HEK293 (cell line): ENCODE measurements around the gene CORO1C.

Source experiments
- CTCF ChIA-PET: fragments of 350-600 bp; formaldehyde crosslinking; extraction: SDS; loops from one replicate; lab custom pipeline; 2021; ENCODE audit warnings: antibody characterized with exemption; lab: Yijun Ruan, JAX
- POLR2A ChIA-PET: fragments of 300-600 bp; formaldehyde crosslinking; extraction: SDS; loops from one replicate; lab custom pipeline; 2020; ENCODE audit warnings: antibody characterized with exemption, inconsistent platforms; lab: Yijun Ruan, JAX
- H3K27ac ChIP-seq: fragments of 200-500 bp; sonication (Bioruptor generic); 2 replicates; pipeline ENCODE4 v1.5.1; 2014; ENCODE audit warnings: low read depth, low read length, control low read depth, inconsistent platforms; ENCODE audit errors: extremely low read depth
- H3K36me3 ChIP-seq, 2 experiments: fragments of 200-500 bp in 1 of 2; sonication (Bioruptor generic) in 1 of 2; 1 replicate in 1 of 2; 2 replicates in 1 of 2; pipeline ENCODE4 v1.5.1; 2014 to 2017; ENCODE audit warnings: inconsistent platforms in 2 of 2, low read length in 2 of 2; ENCODE audit not compliant: control insufficient read depth in 2 of 2, insufficient read depth in 1 of 2
- H3K4me1 ChIP-seq: fragments of 200-500 bp; sonication (Bioruptor generic); 2 replicates; pipeline ENCODE4 v1.5.1; 2014; ENCODE audit warnings: mild to moderate bottlenecking, low read length, inconsistent platforms; ENCODE audit not compliant: control insufficient read depth, insufficient read depth
- H3K4me3 ChIP-seq: 2 replicates; pipeline ENCODE4 v1.5.1; 2011; ENCODE audit warnings: low read depth, mild to moderate bottlenecking, control low read depth, low read length, moderate library complexity
- H3K9me3 ChIP-seq: fragments of 200-500 bp; sonication (Bioruptor generic); 2 replicates; pipeline ENCODE4 v1.5.1; 2014; ENCODE audit warnings: low read depth, low read length, inconsistent platforms; ENCODE audit not compliant: control insufficient read depth, insufficient read depth
- FEZF1 ChIP-seq: fragments of 450-650 bp; formaldehyde crosslinking; IDR thresholded peaks from 2 replicates; pipeline ENCODE4 v1.5.1; 2016; ENCODE audit warnings: missing biosample characterization, missing genetic modification characterization
- HOXA7 ChIP-seq: sonication (generic); formaldehyde crosslinking; IDR thresholded peaks from 2 replicates; pipeline ENCODE4 v1.8.1; 2022; ENCODE audit warnings: missing genetic modification reagents, borderline replicate concordance
- KLF17 ChIP-seq: fragments of 450-650 bp; formaldehyde crosslinking; IDR thresholded peaks from 2 replicates; pipeline ENCODE4 v1.5.1; 2016; ENCODE audit warnings: missing biosample characterization, missing genetic modification characterization
- MYNN ChIP-seq: fragments of 450-650 bp; formaldehyde crosslinking; IDR thresholded peaks from 2 replicates; pipeline ENCODE4 v1.5.1; 2016; ENCODE audit warnings: missing biosample characterization, missing genetic modification characterization, borderline replicate concordance
- MZF1 ChIP-seq: fragments of 450-650 bp; formaldehyde crosslinking; IDR thresholded peaks from 2 replicates; pipeline ENCODE4 v1.5.1; 2017; ENCODE audit warnings: missing biosample characterization, missing genetic modification characterization, borderline replicate concordance
- SP2 ChIP-seq: fragments of 450-650 bp; formaldehyde crosslinking; IDR thresholded peaks from 2 replicates; pipeline ENCODE4 v1.5.1; 2016; ENCODE audit warnings: missing biosample characterization, missing genetic modification characterization
- WT1 ChIP-seq: fragments of 450-650 bp; formaldehyde crosslinking; IDR thresholded peaks from 2 replicates; pipeline ENCODE4 v1.5.1; 2016; ENCODE audit warnings: missing biosample characterization, missing genetic modification characterization
- YY1 ChIP-seq: fragments of 450-650 bp; formaldehyde crosslinking; IDR thresholded peaks from 2 replicates; pipeline ENCODE4 v1.5.1; 2018; ENCODE audit warnings: missing biosample characterization, missing genetic modification characterization
- ZBTB21 ChIP-seq: fragments of 450-650 bp; formaldehyde crosslinking; IDR thresholded peaks from 2 replicates; pipeline ENCODE4 v1.5.1; 2017; ENCODE audit warnings: missing biosample characterization, missing genetic modification characterization
- ZBTB48 ChIP-seq: fragments of 450-650 bp; formaldehyde crosslinking; IDR thresholded peaks from 2 replicates; pipeline ENCODE4 v1.5.1; 2016; ENCODE audit warnings: missing biosample characterization, missing genetic modification characterization
- ZBTB8A ChIP-seq: fragments of 450-650 bp; formaldehyde crosslinking; IDR thresholded peaks from 2 replicates; pipeline ENCODE4 v1.5.1; 2016; ENCODE audit warnings: missing biosample characterization, missing genetic modification characterization
- ZFP37 ChIP-seq: fragments of 450-650 bp; formaldehyde crosslinking; IDR thresholded peaks from 2 replicates; pipeline ENCODE4 v1.5.1; 2016; ENCODE audit warnings: missing biosample characterization, missing genetic modification characterization
- ZNF169 ChIP-seq: fragments of 450-650 bp; formaldehyde crosslinking; IDR thresholded peaks from 2 replicates; pipeline ENCODE4 v1.5.1; 2016; ENCODE audit warnings: missing biosample characterization, missing genetic modification characterization
- ZNF23 ChIP-seq: fragments of 450-650 bp; formaldehyde crosslinking; IDR thresholded peaks from 2 replicates; pipeline ENCODE4 v1.5.1; 2016; ENCODE audit warnings: missing biosample characterization, missing genetic modification characterization, borderline replicate concordance
- ZNF292 ChIP-seq: fragments of 450-650 bp; formaldehyde crosslinking; IDR thresholded peaks from 2 replicates; pipeline ENCODE4 v1.5.1; 2016; ENCODE audit warnings: low read depth, missing biosample characterization, missing genetic modification characterization, borderline replicate concordance
- ZNF324 ChIP-seq: fragments of 450-650 bp; formaldehyde crosslinking; IDR thresholded peaks from 2 replicates; pipeline ENCODE4 v1.5.1; 2016; ENCODE audit warnings: missing biosample characterization, missing genetic modification characterization
- ZNF335 ChIP-seq: fragments of 450-650 bp; formaldehyde crosslinking; conservative IDR thresholded peaks from 2 replicates; pipeline ENCODE4 v1.5.1; 2016; ENCODE audit warnings: missing biosample characterization, missing genetic modification characterization
- ZNF37A ChIP-seq: fragments of 450-650 bp; IDR thresholded peaks from 2 replicates; pipeline ENCODE4 v1.5.1; 2018; ENCODE audit warnings: missing biosample characterization, missing genetic modification characterization
- ZNF561 ChIP-seq: fragments of 450-650 bp; IDR thresholded peaks from 2 replicates; pipeline ENCODE4 v1.5.1; 2018; ENCODE audit warnings: missing biosample characterization, missing genetic modification characterization, borderline replicate concordance
- ZNF624 ChIP-seq: fragments of 450-650 bp; formaldehyde crosslinking; IDR thresholded peaks from 2 replicates; pipeline ENCODE4 v1.5.1; 2017; ENCODE audit warnings: missing biosample characterization, missing genetic modification characterization
- ZNF626 ChIP-seq: fragments of 450-650 bp; sonication (Bioruptor Pico); formaldehyde crosslinking; IDR thresholded peaks from 2 replicates; pipeline ENCODE4 v1.5.1; 2018; ENCODE audit warnings: missing biosample characterization, missing genetic modification characterization, inconsistent platforms
- ZNF629 ChIP-seq: fragments of 450-650 bp; formaldehyde crosslinking; IDR thresholded peaks from 2 replicates; pipeline ENCODE4 v1.5.1; 2017; ENCODE audit warnings: missing biosample characterization, missing genetic modification characterization
- ZNF660 ChIP-seq: fragments of 450-650 bp; IDR thresholded peaks from 2 replicates; pipeline ENCODE4 v1.5.1; 2018; ENCODE audit warnings: missing biosample characterization, mild to moderate bottlenecking, missing genetic modification characterization
- TF ChIP-seq, protein P1 (sequence below): fragments of 450-650 bp; formaldehyde crosslinking; IDR thresholded peaks from 2 replicates; pipeline ENCODE4 v1.5.1; 2016; ENCODE audit warnings: missing biosample characterization, missing genetic modification characterization, borderline replicate concordance

CORO1C gene

GRCh38 chr12:108643941-108644810 is 87.1 kb downstream of the CORO1C start:
- Histone ChIP-seq H3K9me3 (no peaks in the 10 kb centered on the region), H3K4me3 (no peak overlapping the region), H3K36me3 (peaks cover 0 to 49% of the 10 kb centered on the region in 2 experiments; a peak in 1 of 3 replicates), H3K27ac (no peak overlapping the region), H3K4me1 (no peaks in the 10 kb centered on the region)
- CTCF ChIA-PET, result interaction anchor here (0.7 to 1.1 kb wide), 2 partner anchors 26 to 985 kb away, joined by 3 read pairs; no protein-coding TSS in a partner anchor
- no peak for TF ChIP-seq ZNF23 (tag by site-specific recombination)
- TF ChIP-seq HOXA7 (CRISPR knock-in tag), result no peak
- TF ChIP-seq WT1, result no peak
- no peak for TF ChIP-seq ZNF335 (tag by site-specific recombination)
- TF ChIP-seq FEZF1 (tag by site-specific recombination), result no peak
- TF ChIP-seq, protein P1, sequence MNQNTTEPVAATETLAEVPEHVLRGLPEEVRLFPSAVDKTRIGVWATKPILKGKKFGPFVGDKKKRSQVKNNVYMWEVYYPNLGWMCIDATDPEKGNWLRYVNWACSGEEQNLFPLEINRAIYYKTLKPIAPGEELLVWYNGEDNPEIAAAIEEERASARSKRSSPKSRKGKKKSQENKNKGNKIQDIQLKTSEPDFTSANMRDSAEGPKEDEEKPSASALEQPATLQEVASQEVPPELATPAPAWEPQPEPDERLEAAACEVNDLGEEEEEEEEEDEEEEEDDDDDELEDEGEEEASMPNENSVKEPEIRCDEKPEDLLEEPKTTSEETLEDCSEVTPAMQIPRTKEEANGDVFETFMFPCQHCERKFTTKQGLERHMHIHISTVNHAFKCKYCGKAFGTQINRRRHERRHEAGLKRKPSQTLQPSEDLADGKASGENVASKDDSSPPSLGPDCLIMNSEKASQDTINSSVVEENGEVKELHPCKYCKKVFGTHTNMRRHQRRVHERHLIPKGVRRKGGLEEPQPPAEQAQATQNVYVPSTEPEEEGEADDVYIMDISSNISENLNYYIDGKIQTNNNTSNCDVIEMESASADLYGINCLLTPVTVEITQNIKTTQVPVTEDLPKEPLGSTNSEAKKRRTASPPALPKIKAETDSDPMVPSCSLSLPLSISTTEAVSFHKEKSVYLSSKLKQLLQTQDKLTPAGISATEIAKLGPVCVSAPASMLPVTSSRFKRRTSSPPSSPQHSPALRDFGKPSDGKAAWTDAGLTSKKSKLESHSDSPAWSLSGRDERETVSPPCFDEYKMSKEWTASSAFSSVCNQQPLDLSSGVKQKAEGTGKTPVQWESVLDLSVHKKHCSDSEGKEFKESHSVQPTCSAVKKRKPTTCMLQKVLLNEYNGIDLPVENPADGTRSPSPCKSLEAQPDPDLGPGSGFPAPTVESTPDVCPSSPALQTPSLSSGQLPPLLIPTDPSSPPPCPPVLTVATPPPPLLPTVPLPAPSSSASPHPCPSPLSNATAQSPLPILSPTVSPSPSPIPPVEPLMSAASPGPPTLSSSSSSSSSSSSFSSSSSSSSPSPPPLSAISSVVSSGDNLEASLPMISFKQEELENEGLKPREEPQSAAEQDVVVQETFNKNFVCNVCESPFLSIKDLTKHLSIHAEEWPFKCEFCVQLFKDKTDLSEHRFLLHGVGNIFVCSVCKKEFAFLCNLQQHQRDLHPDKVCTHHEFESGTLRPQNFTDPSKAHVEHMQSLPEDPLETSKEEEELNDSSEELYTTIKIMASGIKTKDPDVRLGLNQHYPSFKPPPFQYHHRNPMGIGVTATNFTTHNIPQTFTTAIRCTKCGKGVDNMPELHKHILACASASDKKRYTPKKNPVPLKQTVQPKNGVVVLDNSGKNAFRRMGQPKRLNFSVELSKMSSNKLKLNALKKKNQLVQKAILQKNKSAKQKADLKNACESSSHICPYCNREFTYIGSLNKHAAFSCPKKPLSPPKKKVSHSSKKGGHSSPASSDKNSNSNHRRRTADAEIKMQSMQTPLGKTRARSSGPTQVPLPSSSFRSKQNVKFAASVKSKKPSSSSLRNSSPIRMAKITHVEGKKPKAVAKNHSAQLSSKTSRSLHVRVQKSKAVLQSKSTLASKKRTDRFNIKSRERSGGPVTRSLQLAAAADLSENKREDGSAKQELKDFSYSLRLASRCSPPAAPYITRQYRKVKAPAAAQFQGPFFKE (tag by site-specific recombination), result no peak
- POLR2A ChIA-PET, result no interaction called here

GRCh38 chr12:108642899-108643654 is 88.2 kb downstream of the CORO1C start:
- no peak for TF ChIP-seq YY1 (tag by site-specific recombination)
- TF ChIP-seq ZNF629 (tag by site-specific recombination), result no peak
- no peak for TF ChIP-seq MYNN (tag by site-specific recombination)
- TF ChIP-seq ZNF626 (tag by site-specific recombination), result no peak
- no peak for TF ChIP-seq ZFP37 (tag by site-specific recombination)
- TF ChIP-seq ZBTB8A (tag by site-specific recombination), result no peak
- no peak for TF ChIP-seq ZBTB48
- no peak for TF ChIP-seq ZNF660
- no peak for TF ChIP-seq ZNF624 (tag by site-specific recombination)
- no peak for TF ChIP-seq KLF17 (tag by site-specific recombination)
- TF ChIP-seq ZNF561 (tag by site-specific recombination), result no peak
- no peak for TF ChIP-seq ZNF292 (tag by site-specific recombination)
- no peak for TF ChIP-seq ZBTB21
- no peak for TF ChIP-seq MZF1
- no peak for TF ChIP-seq SP2
- no peak for TF ChIP-seq ZNF169 (tag by site-specific recombination)
- no peak for TF ChIP-seq ZNF324 (tag by site-specific recombination)
- no peak for TF ChIP-seq ZNF37A
- CTCF ChIA-PET, result interaction anchor here (0.9 kb wide), 1 partner anchor 21 kb away, joined by 4 read pairs; no protein-coding TSS in a partner anchor
- Histone ChIP-seq H3K4me3 (no peak overlapping the region), H3K4me1 (no peaks in the 10 kb centered on the region), H3K36me3 (peaks cover 0 to 38% of the 10 kb centered on the region in 2 experiments; a peak in 1 of 3 replicates), H3K27ac (no peak overlapping the region), H3K9me3 (no peaks in the 10 kb centered on the region)
- POLR2A ChIA-PET, result no interaction called here
